Measurements from ENCODE around the gene PRKCE. TPM values are rescaled to one million over a fixed set of nuclear protein-coding genes. Genes with fewer than 3 reads are reported as not detected.

The PRKCE gene
- total RNA-seq, 4 donors from 2014 or later = 5.9 to 21.2 (median 18.5) TPM

GRCh38 chr2:45777996-45778719 is 126.7 kb downstream of the PRKCE start:
- Histone ChIP-seq H3K27me3 (no peaks in the 10 kb centered on the region), H3K4me3 (no peak overlapping the region), H3K9me3 (no peaks in the 10 kb centered on the region), H3K36me3 (no peaks in the 10 kb centered on the region), H3K4me1 (peaks cover 0 to 64% (median 0%) of the 10 kb centered on the region in 3 donors), H3K27ac (no peak overlapping the region)
- peak; percentile 13 for ATAC-seq
- WGBS, 2 donors (ENCODE audit: low coverage in 1 of 2) = 78 to 100% methylated on average over 1 to 9 of the region's 10 CpGs
- no peak for TF ChIP-seq CTCF (IDR thresholded peaks at IDR 0.05)
- no peak for TF ChIP-seq POLR2A (IDR thresholded peaks at IDR 0.05)
- no peak for TF ChIP-seq EP300 (IDR thresholded peaks at IDR 0.05)
- TF ChIP-seq POLR2AphosphoS5 (IDR thresholded peaks at IDR 0.05) = no peak

GRCh38 chr2:45778720-45779171 is 127.3 kb downstream of the PRKCE start:
- no peaks in the 10 kb centered on the region for H3K27me3 ChIP-seq
- H3K4me1 ChIP-seq = peaks cover 0 to 70% (median 0%) of the 10 kb centered on the region in 3 donors
- peak; percentile 67 for ATAC-seq
- no peak overlapping the region for H3K4me3 ChIP-seq
- no peak overlapping the region for H3K27ac ChIP-seq
- H3K36me3 ChIP-seq = no peaks in the 10 kb centered on the region
- H3K9me3 ChIP-seq = no peaks in the 10 kb centered on the region
- 48 to 65% methylated on average over 3 to 11 of the region's 11 CpGs for WGBS, 2 donors (ENCODE audit: low coverage in 1 of 2)
- TF ChIP-seq POLR2A (IDR thresholded peaks at IDR 0.05) (no peak), CTCF (IDR thresholded peaks at IDR 0.05) (peak; percentile 66 to 77 (median 68)), EP300 (IDR thresholded peaks at IDR 0.05) (no peak), POLR2AphosphoS5 (IDR thresholded peaks at IDR 0.05) (no peak)

- Histone ChIP-seq H3K9me3 (no peaks in the 10 kb centered on the region), H3K4me3 (no peak overlapping the region), H3K4me1 (peaks cover 0 to 66% (median 0%) of the 10 kb centered on the region in 3 donors), H3K36me3 (no peaks in the 10 kb centered on the region), H3K27ac (no peak overlapping the region), H3K27me3 (no peaks in the 10 kb centered on the region)
- no peak for ATAC-seq
- TF ChIP-seq POLR2AphosphoS5 (IDR thresholded peaks at IDR 0.05) (no peak), POLR2A (IDR thresholded peaks at IDR 0.05) (no peak), CTCF (IDR thresholded peaks at IDR 0.05) (no peak), EP300 (IDR thresholded peaks at IDR 0.05) (no peak)
- WGBS, 2 donors (ENCODE audit: low coverage in 1 of 2) = 67 to 95% methylated on average over 4 to 7 of the region's 10 CpGs
Measured at GRCh38 chr2:45780541-45781463, 129.3 kb downstream of the PRKCE start.

GRCh38 chr2:45781464-45781811 is 130.0 kb downstream of the PRKCE start:
- ATAC-seq = no peak
- Histone ChIP-seq H3K27me3 (no peaks in the 10 kb centered on the region), H3K27ac (no peak overlapping the region), H3K36me3 (no peaks in the 10 kb centered on the region), H3K4me3 (no peak overlapping the region), H3K9me3 (no peaks in the 10 kb centered on the region), H3K4me1 (peaks cover 0 to 60% (median 0%) of the 10 kb centered on the region in 3 donors)
- TF ChIP-seq EP300 (IDR thresholded peaks at IDR 0.05) = no peak
- TF ChIP-seq POLR2A (IDR thresholded peaks at IDR 0.05) = no peak
- TF ChIP-seq POLR2AphosphoS5 (IDR thresholded peaks at IDR 0.05) = no peak
- WGBS, 2 donors (ENCODE audit: low coverage in 1 of 2) = 88% methylated on average over 4 of the region's 5 CpGs; no CpG with 5 or more reads in 1 of the 2 donors

- TF ChIP-seq POLR2A (IDR thresholded peaks at IDR 0.05) (no peak), CTCF (IDR thresholded peaks at IDR 0.05) (no peak), EP300 (IDR thresholded peaks at IDR 0.05) (no peak), POLR2AphosphoS5 (IDR thresholded peaks at IDR 0.05) (no peak)
- Histone ChIP-seq H3K9me3 (no peaks in the 10 kb centered on the region), H3K27me3 (no peaks in the 10 kb centered on the region), H3K36me3 (no peaks in the 10 kb centered on the region), H3K4me3 (no peak overlapping the region), H3K27ac (no peak overlapping the region), H3K4me1 (peaks cover 0 to 52% (median 0%) of the 10 kb centered on the region in 3 donors)
- ATAC-seq = no peak
- WGBS, 2 donors (ENCODE audit: low coverage in 1 of 2) = 96 to 100% methylated on average over 2 to 4 of the region's 4 CpGs
Measured at GRCh38 chr2:45782436-45782835, 131.0 kb downstream of the PRKCE start.
